ENCODE results near the gene UNC119.
"Not testable (repeated sequence)": the region's sequence is repeated elsewhere in the genome, so short reads cannot be mapped to it uniquely, and the experiment has no call there.

UNC119 gene

GRCh38 chr17:28540231-28540630, 12.2 kb downstream of the UNC119 start:
- no peak for DNase-seq

DNA sequence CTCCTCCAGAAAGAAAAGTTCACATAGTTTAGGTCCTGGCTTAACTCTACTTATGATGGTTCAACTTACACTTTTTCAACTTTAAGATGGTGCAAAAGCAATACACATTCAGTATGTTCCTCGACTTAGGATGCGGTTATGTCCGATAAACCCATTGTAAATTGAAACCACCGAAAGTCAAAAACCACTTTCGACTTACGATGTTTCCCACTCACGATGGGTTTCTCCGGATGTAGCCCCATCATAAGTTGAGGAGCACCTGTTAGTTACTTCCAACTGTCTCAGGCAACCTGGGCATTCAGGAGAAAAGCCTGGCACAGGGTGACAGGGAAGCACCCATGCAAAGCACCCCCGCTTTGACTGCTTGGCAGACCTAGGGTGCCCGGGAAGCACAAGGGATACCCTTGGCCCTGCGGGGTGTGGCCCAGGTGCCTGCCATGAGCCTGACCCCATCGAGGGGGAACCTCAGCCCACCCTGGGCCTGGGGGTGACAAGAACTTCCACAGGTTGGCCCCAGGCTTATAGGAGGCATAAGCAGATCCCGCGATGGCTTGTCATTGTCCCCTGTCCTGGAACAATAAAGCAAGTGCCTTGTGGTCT, 14.0 kb downstream of the UNC119 start:
- no peak for DNase-seq

DNA sequence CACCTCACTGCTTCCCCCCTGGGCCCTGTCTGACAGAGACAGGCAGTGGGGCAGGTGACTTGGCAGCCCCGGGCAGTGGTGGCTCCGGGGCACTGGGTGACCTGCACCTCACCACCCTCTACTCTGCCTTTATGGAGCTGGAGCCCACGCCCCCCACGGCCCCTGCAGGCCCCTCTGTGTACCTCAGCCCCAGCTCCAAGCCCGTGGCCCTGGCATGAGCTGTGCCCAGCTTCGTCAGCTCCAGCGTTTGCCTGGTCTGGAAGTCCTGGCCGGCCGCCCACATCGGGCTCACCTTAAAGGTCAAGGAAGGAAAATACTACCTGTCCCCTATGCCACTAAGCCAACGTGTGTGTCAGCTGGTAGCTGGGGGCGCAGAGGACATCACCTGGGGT, 15.2 kb downstream of the UNC119 start:
- DNase-seq = no peak

- no peak for DNase-seq
Measured at GRCh38 chr17:28536532-28537218, 15.7 kb downstream of the UNC119 start.

DNA sequence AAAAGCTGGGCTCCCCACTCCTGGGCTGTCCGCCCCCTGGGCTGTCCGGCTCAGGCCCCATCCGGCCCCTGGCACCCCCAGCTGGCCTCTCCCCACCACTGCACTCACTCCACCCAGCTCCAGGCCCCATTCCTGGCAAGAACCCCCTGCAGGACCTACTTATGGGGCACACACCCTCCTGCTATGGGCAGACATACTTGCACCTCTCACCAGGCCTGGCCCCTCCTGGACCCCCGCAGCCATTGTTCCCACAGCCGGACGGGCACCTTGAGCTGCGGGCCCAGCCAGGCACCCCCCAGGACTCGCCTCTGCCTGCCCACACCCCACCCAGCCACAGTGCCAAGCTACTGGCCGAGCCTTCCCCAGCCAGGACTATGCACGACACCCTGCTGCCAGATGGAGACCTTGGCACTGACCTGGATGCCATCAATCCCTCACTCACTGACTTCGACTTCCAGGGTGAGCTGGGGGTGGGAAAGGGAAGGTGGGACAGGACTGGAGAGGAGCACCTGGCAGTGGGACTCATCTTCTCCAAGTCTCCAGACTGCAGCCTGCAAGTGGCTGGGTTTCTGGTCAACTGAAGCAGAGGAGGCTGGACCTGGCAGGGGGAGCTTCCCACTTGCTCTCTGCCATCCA, 17.6 kb downstream of the UNC119 start:
- no peak for DNase-seq

DNA sequence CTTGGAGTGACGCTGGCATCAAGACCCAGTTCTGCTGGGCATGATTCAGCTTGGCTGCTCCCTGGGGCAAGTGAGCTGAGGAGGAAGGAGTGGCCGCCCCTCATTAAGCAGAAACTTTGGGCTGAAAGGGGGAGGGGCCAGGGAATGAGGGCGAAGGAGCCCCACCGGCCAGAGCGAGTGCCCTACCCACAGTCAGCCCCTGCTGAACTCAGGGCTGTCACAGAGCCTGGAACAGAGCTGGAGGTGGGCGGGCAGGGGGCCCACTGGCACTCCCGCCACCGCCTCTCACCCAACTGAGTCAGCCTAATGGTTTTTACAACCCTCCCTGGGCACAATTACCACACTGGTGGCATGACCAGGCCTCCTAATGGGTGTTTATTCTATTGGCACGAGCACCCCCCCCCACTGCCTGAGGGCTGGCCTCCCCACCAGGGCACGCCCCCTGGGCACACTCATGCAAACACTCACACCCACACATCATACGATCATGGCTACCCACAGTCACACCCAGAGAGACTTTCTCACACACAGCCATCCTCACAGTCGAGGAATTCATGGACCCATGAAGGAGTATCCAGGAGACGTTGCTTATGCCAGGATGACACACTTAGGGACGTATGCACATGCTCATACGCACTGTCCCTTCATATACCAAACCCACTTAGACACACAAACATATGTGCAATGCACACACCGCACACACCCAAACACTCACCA, 19.2 kb downstream of the UNC119 start:
- no peak for DNase-seq

- no peak for DNase-seq
Measured at GRCh38 chr17:28532050-28532960, 20.1 kb downstream of the UNC119 start.

- DNase-seq = no peak
Measured at GRCh38 chr17:28530926-28531325, 21.5 kb downstream of the UNC119 start.

- DNase-seq = no peak
Measured at GRCh38 chr17:28530250-28530649, 22.2 kb downstream of the UNC119 start.

- DNase-seq = no peak
Measured at GRCh38 chr17:28529013-28529400, 23.4 kb downstream of the UNC119 start.

- no peak for DNase-seq
Measured at GRCh38 chr17:28528327-28529012, 24.0 kb downstream of the UNC119 start.

DNA sequence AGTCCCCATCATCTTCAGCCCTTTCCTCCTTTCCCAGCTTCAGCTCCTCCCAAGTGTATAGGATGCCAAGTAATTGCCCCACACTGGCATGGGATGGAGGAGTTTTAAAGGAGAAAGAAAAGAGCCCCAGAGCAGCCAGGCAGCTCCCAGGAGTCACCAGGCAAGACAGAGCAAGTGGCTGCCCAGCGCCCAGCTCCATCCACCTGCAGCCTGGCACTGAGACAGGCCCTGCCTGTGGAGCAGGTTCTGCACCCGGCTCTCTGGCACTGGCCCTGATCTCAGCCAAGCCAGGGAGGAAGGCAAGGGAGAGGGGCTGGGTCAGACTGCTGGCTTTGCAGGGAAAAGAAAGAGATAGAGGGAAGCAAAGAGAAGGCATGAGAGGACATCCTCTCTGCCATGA, 24.6 kb downstream of the UNC119 start:
- no peak for DNase-seq

- DNase-seq = no peak
Measured at GRCh38 chr17:28527181-28527681, 25.2 kb downstream of the UNC119 start.

- no peak for DNase-seq
Measured at GRCh38 chr17:28526381-28526780, 26.0 kb downstream of the UNC119 start.

- no peak for DNase-seq
Measured at GRCh38 chr17:28524476-28525424, 27.7 kb downstream of the UNC119 start.

- DNase-seq = no peak
Measured at GRCh38 chr17:28523876-28524275, 28.5 kb downstream of the UNC119 start.

GRCh38 chr17:28523186-28523585, 29.2 kb downstream of the UNC119 start:
- DNase-seq = no peak

- not testable (repeated sequence) for DNase-seq
Measured at GRCh38 chr17:28522281-28522680, 30.1 kb downstream of the UNC119 start.

DNA sequence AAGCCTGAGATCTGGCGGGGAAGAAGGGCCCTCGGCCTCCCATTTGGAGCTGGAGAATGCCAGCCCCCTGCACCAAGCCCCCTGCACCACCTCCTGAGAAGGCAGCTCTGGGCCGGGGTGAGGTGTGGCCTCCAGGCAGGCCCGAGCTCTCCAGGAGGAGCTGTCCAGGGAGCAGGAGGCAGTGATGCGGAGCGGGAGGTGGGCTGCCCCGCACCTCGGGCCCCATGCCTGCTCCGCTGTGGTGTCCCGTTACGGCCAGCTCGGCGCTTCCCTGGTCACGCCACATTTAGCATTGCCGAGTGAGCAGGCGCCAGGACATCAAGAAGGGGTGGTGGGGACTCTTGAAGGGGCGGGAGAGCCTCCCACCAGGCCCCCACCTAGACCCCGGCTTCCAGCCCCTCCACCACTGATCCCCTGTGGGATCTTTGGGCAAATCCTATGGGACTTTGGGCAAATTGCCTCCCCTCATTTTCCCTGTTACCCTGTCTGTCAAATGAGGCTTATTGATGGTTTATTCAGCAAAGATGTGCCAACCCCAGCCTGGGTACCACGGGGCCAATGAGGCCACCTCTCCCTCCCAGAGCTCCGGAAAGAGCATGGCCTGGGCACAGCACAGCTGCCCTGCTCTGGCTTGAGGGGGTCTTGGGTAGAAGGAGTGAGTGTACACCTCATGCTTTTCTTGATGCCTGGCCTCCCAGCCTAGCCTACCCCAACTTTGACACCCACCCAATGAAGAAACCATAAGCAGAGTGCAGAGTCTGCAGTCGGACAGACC, 30.9 kb downstream of the UNC119 start:
- DNase-seq = no peak

GRCh38 chr17:28520687-28521086, 31.7 kb downstream of the UNC119 start:
- DNase-seq = no peak

All from NCI-H2107 (cell line).